Gastrocnemius medialis (tissue), 4 donors: ENCODE data around the gene STRBP. TPM values are rescaled to one million over a fixed set of nuclear protein-coding genes. Genes with fewer than 3 reads are reported as not detected.

Experiments
- ATAC-seq, 2 donors: fragments of 150-250 bp; one replicate each; pipeline ENCODE4 v1.9.1; 2016
- DNase-seq, 2 donors: peaks; one replicate each; pipeline ENCODE4 v3.0.0-alpha.2; 2019
- H3K27ac ChIP-seq, 4 donors: fragments of 200-600 bp; sonication (generic); 1 replicate in 1 of 4; 2 replicates in 3 of 4; pipeline ENCODE4 v1.5.1; 2016 to 2018; ENCODE audit warnings: mild to moderate bottlenecking in 2 of 4, moderate library complexity in 1 of 4
- H3K27me3 ChIP-seq, 3 donors: fragments of 200-600 bp; sonication (generic) in 2 of 3; 1 replicate in 1 of 3; 2 replicates in 2 of 3; pipeline versions ENCODE4 v1.5.1 to v1.6.0; 2016 to 2019; ENCODE audit warnings: mild to moderate bottlenecking in 1 of 3, moderate library complexity in 1 of 3
- H3K36me3 ChIP-seq, 2 donors: fragments of 200-600 bp; sonication (generic) in 1 of 2; one replicate each; pipeline ENCODE4 v1.5.1; 2017 to 2018
- H3K4me1 ChIP-seq, 2 donors: fragments of 200-600 bp; sonication (generic) in 1 of 2; one replicate each; pipeline ENCODE4 v1.5.1; 2016 to 2017; ENCODE audit warnings: mild to moderate bottlenecking in 2 of 2
- H3K4me3 ChIP-seq, 4 donors: fragments of 200-600 bp; sonication (generic) in 3 of 4; 1 replicate in 1 of 4; 2 replicates in 3 of 4; pipeline ENCODE4 v1.5.1; 2016 to 2019; ENCODE audit warnings: mild to moderate bottlenecking in 2 of 4
- H3K9me3 ChIP-seq, 3 donors: fragments of 200-600 bp; sonication (generic) in 2 of 3; 1 replicate in 1 of 3; 2 replicates in 2 of 3; pipeline ENCODE4 v1.5.1; 2016 to 2019
- POLR2A ChIP-seq, 2 donors: fragments of 450-650 bp; IDR thresholded peaks; one replicate each; pipeline ENCODE4 v1.6.1; 2017; ENCODE audit warnings: antibody characterized with exemption in 2 of 2, mild to moderate bottlenecking in 2 of 2, moderate library complexity in 2 of 2
- in situ Hi-C, 4 donors: fragments of 200-750 bp; cut with MboI; loops; one replicate each; pipeline versions ENCODE4 v1.15.0 to v1.8.0; 2017; ENCODE audit warnings: low sequenced_read_pairs in 4 of 4
- intact Hi-C: fragments of 100-400 bp; cut with DNase I; formaldehyde crosslinking; loops from one replicate; pipeline ENCODE4 v1.15.1; 2023; ENCODE audit warnings: low total_unique reads
- total RNA-seq, 4 donors: library from RNA; depleted of rRNA; stranded (reverse); fragments of >200 nt; gene quantifications; one replicate each; pipeline versions ENCODE4 v1.1.0 to v1.2.3, GENCODE V29; 2016
- TF ChIP-seq, protein P1 (sequence below), 5 experiments: fragments of 450-650 bp in 3 of 5; fragments of 200-600 bp in 2 of 5; sonication (generic) in 2 of 5; IDR thresholded peaks in 4 of 5; conservative IDR thresholded peaks in 1 of 5; 1 replicate in 4 of 5; 2 replicates in 1 of 5; pipeline ENCODE4 v1.5.1; 2016 to 2019; ENCODE audit warnings: antibody characterized with exemption in 5 of 5, mild to moderate bottlenecking in 3 of 5, moderate library complexity in 3 of 5

The STRBP gene
- total RNA-seq, 4 donors from 2014 or later: 5.0 to 25.0 (median 13.2) TPM

- ATAC-seq: no peak
- intact Hi-C loops: no loop called here
- no peak for TF ChIP-seq POLR2A (IDR thresholded peaks at IDR 0.05)
- TF ChIP-seq, protein P1, sequence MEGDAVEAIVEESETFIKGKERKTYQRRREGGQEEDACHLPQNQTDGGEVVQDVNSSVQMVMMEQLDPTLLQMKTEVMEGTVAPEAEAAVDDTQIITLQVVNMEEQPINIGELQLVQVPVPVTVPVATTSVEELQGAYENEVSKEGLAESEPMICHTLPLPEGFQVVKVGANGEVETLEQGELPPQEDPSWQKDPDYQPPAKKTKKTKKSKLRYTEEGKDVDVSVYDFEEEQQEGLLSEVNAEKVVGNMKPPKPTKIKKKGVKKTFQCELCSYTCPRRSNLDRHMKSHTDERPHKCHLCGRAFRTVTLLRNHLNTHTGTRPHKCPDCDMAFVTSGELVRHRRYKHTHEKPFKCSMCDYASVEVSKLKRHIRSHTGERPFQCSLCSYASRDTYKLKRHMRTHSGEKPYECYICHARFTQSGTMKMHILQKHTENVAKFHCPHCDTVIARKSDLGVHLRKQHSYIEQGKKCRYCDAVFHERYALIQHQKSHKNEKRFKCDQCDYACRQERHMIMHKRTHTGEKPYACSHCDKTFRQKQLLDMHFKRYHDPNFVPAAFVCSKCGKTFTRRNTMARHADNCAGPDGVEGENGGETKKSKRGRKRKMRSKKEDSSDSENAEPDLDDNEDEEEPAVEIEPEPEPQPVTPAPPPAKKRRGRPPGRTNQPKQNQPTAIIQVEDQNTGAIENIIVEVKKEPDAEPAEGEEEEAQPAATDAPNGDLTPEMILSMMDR (IDR thresholded peaks at IDR 0.05 in 4 of 5, conservative IDR thresholded peaks at IDR 0.05 in 1 of 5): no peak
- DNase-seq: no peak
- Histone ChIP-seq H3K36me3 (peaks cover 0 to 69% of the 10 kb centered on the region in 2 donors), H3K9me3 (no peaks in the 10 kb centered on the region), H3K4me3 (no peak overlapping the region), H3K27ac (no peak overlapping the region), H3K4me1 (no peaks in the 10 kb centered on the region), H3K27me3 (no peaks in the 10 kb centered on the region)
- in situ Hi-C loops: loop anchor here in 1 of 4 donors (25.0 kb wide), 1 partner anchor 239 kb away; no protein-coding TSS in a partner anchor
Observed at GRCh38 chr9:123098096-123098459, 170.3 kb downstream of the STRBP start.

DNA sequence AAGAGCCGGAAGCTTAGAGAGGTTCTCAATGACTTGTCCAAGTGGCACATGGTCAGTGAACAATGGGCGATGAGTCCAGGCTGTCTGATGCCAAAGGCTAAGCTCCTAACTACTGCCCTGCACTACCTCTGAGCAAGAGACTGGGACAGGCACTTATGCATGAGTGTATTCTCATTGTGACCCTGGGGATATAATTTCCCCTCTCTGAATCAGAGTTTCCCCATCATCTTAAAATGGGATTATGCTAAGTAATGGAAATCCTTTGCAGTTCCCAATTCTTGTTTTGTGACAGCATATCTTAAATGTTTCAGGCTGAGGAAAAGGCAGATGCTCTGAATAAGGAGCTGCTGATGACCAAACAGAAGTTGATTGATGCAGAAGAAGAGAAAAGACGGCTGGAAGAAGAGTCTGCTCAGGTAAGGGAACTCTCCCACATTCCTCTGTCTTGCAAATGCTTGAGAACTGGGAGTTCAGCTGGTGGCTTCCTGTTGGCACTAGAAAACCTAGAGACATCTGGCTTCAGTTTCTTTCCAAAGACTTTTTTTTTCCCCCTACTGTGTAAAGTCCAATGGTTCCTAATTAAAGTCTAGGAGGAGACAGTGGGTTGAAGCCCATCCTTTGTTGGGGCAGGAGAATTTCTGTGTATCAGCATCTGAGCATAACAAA, 170.8 kb downstream of the STRBP start:
- ATAC-seq: no peak

DNA sequence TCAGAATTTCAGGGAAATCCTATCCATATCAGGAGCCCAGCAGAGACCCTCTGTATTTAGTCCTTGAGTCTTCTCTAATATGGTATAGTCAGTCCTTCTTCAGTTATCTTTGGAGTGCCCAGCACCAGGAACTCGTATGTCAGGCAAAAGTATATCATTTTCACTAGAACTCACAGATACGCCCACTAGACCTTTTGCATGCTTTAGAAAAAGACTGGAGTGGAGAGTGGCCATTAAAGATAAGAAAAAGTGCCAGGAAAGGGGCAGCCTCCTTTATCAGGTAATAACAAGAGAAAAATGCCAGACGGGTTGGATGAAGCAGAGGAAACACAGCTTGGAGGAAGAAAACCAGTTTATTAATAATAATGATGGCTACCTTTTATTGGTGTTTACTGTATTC, 171.4 kb downstream of the STRBP start:
- no peak overlapping the region for H3K4me3 ChIP-seq
- no peak overlapping the region for H3K27ac ChIP-seq
- intact Hi-C loops (no loop called here), in situ Hi-C loops (loop anchor here in 1 of 4 donors (25.0 kb wide), 1 partner anchor 240 kb away; no protein-coding TSS in a partner anchor)
- no peaks in the 10 kb centered on the region for H3K9me3 ChIP-seq
- ATAC-seq (no peak), DNase-seq (no peak)
- peaks cover 0 to 69% of the 10 kb centered on the region in 2 donors for H3K36me3 ChIP-seq
- H3K27me3 ChIP-seq: no peaks in the 10 kb centered on the region
- TF ChIP-seq, protein P1 (IDR thresholded peaks at IDR 0.05 in 4 of 5, conservative IDR thresholded peaks at IDR 0.05 in 1 of 5): no peak
- TF ChIP-seq POLR2A (IDR thresholded peaks at IDR 0.05): no peak
- no peaks in the 10 kb centered on the region for H3K4me1 ChIP-seq

More for the DNA sequence above, 170.8 kb downstream of the STRBP start:
- no peaks in the 10 kb centered on the region for H3K9me3 ChIP-seq
- TF ChIP-seq, protein P1 (IDR thresholded peaks at IDR 0.05 in 4 of 5, conservative IDR thresholded peaks at IDR 0.05 in 1 of 5): no peak
- intact Hi-C loops: no loop called here
- no peaks in the 10 kb centered on the region for H3K4me1 ChIP-seq
- no peak overlapping the region for H3K4me3 ChIP-seq
- in situ Hi-C loops: loop anchor here in 1 of 4 donors (25.0 kb wide), 1 partner anchor 240 kb away; no protein-coding TSS in a partner anchor
- H3K27me3 ChIP-seq: no peaks in the 10 kb centered on the region
- no peak for DNase-seq
- no peak overlapping the region for H3K27ac ChIP-seq
- peaks cover 0 to 69% of the 10 kb centered on the region in 2 donors for H3K36me3 ChIP-seq

DNA sequence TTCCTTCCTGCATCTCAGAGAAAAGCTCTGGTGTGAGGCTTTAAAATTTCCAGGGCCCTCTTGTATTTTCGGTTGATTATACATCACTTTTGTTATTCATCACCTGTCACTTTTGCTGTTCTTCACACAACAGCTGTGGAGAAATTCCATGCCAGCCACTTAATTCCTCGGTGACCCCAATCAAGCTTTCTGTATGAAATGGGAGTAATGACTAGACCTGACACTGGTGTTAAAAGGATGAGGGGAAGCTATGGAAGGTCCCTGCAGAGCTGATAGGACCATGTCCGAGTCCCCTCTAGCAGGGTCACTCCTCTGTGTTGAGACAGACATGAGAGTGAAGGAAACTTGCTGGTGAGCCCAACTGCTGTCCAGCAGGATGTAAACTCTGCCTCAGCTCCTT, 175.2 kb downstream of the STRBP start:
- no peak for TF ChIP-seq POLR2A (IDR thresholded peaks at IDR 0.05)
- TF ChIP-seq, protein P1 (IDR thresholded peaks at IDR 0.05 in 4 of 5, conservative IDR thresholded peaks at IDR 0.05 in 1 of 5): no peak
- peaks cover 0 to 55% of the 10 kb centered on the region in 2 donors for H3K36me3 ChIP-seq
- no peak for DNase-seq
- no peak overlapping the region for H3K4me3 ChIP-seq
- no peaks in the 10 kb centered on the region for H3K4me1 ChIP-seq
- ATAC-seq: no peak
- no peaks in the 10 kb centered on the region for H3K9me3 ChIP-seq
- in situ Hi-C loops: loop anchor here in 1 of 4 donors (25.0 kb wide), 1 partner anchor 244 kb away; no protein-coding TSS in a partner anchor
- intact Hi-C loops: loop anchor here (2.0 kb wide), 1 partner anchor 70 kb away; no protein-coding TSS in a partner anchor
- no peak overlapping the region for H3K27ac ChIP-seq
- H3K27me3 ChIP-seq: no peaks in the 10 kb centered on the region
